GM21825 (cell line): ENCODE data around the gene NEDD4L.

ENCODE experiments used
- ATAC-seq: cut with Tn5 transposase; IDR thresholded peaks from one replicate; pipeline ENCODE4 v1.9.1; 2021; ENCODE audit warnings: mild to moderate bottlenecking, moderate library complexity; ENCODE audit not compliant: unreplicated experiment

NEDD4L gene

GRCh38 chr18:58177896-58178470 lies 134.0 kb downstream of the NEDD4L start:
- ATAC-seq, result no peak

GRCh38 chr18:58178511-58178910 lies 134.5 kb downstream of the NEDD4L start:
- ATAC-seq, result no peak

- ATAC-seq, result no peak
These were observed 136.1 kb downstream of the NEDD4L start for GRCh38 chr18:58180172-58180571.

DNA sequence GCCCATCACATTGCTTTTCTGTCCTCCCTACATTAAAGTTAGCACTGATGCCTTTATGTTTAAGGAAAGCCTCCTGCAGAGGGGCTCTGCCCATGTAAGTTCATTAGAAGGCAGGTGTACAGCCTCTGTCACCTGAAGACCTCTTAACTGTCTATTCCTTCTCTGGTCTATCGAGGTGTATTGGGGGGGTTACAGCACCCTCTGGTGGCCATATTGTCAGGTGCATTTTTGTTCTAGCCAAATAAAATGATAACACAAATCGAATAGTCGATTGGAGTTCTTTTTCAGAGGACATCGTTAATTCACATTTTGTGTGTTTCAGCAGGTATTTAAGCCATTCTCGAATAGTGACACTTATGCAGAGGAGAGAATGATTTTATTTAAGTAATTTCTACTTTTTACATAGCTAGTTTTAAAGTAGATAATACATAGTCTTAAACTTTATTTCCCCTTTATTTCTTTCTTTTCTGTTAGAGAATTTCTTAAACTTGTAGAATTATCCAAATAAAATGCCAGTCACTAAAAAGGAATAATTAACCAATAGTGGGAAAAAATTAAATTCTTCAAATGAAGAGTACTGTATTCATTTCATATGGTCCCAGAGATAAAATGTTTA lies 136.8 kb downstream of the NEDD4L start:
- ATAC-seq, result no peak

DNA sequence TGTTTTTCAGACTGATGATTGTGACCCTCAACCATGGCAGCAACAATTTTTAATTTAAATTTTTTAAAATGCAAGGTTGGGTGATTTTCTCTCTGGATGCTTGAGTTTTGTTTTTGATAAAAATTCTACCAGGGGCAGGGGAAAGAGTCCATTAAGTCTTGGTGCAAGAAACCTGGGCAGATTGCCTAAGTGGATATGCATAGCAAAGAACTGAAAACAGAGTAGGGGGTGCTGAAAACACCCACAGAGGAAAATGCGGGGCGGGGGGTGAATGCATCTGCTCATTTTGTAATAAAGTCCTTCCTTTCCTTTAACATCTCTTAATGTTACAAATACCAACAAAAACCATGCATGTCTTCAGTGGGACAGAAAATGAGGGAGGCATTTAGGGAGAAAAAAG lies 138.0 kb downstream of the NEDD4L start:
- ATAC-seq, result no peak

DNA sequence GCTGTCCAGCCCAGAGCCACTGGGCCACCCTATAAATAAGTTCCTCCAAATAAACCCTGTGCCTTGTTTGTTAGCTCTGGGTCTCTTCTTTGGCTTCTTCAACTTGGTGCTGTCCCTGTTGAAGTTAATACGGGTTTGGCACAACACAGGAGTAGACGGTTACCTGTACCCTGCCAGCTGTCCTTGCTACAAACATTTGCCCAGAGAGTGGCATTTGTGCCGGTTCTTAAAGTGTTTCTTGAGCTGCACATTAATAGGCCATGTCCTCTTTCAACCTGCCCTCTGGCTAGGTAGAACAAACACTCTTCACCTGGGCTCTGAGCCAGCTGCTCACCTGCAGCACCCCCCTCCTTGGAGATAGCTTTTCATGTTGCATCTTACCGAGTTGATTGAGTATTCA lies 139.2 kb downstream of the NEDD4L start:
- ATAC-seq, result no peak

- no peak for ATAC-seq
These were observed 142.4 kb downstream of the NEDD4L start for GRCh38 chr18:58186258-58186948.

- ATAC-seq, result no peak
These were observed 143.6 kb downstream of the NEDD4L start for GRCh38 chr18:58187674-58188073.

- no peak for ATAC-seq
These were observed 145.0 kb downstream of the NEDD4L start for GRCh38 chr18:58188996-58189395.

DNA sequence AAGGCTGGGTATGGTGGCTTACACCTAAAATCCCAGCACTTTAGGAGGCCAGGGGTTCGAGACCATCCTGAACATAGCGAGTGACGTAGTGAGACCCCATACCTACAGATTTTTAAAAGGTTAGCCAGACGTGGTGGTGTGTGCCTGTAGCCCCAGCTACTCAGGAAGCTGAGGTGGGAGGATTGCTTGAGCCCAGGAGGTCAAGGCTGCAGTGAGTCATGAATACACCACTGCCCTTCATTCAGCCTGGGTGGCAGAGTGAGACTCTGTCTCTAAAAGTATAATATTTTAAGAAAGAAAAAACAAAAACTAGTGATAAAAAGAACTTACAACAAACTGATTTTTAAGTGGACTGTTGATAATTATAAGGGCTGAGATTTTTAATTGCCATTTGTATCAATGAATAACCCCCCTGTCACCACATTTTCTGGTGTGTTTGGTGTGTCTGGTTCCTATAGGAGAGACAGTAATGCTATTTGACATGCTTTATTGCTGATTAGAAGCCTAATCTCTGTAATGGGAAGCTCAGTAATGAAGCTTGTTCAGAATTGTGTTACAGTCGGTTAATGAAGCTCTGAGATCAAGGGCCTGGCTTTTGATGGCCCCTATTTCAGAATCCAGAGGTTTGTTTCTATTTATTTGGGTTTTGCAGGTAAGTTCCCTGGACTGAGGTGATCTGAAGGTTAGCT lies 147.0 kb downstream of the NEDD4L start:
- no peak for ATAC-seq

- no peak for ATAC-seq
These were observed 147.6 kb downstream of the NEDD4L start for GRCh38 chr18:58191626-58192025.

GRCh38 chr18:58192519-58192918 lies 148.5 kb downstream of the NEDD4L start:
- ATAC-seq, result no peak

DNA sequence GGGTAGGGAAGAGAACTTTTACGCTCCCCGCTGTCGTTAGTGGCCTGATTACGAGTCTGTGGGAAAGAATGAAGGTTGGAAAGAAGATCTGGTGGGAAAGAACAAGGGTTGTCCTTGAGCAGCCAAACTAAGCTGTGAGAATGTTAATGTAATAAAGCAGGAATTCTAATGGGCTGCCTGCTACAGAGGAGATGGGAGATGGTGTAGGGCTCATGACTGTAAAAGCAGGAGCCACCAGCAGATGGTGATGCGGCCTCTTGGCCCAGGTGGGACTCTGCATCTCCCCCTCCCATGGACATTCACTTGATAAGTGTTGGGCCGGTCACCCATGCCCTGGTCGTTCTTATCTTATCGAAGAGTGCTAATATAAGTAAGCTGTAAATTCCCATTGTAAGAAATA lies 150.0 kb downstream of the NEDD4L start:
- no peak for ATAC-seq

DNA sequence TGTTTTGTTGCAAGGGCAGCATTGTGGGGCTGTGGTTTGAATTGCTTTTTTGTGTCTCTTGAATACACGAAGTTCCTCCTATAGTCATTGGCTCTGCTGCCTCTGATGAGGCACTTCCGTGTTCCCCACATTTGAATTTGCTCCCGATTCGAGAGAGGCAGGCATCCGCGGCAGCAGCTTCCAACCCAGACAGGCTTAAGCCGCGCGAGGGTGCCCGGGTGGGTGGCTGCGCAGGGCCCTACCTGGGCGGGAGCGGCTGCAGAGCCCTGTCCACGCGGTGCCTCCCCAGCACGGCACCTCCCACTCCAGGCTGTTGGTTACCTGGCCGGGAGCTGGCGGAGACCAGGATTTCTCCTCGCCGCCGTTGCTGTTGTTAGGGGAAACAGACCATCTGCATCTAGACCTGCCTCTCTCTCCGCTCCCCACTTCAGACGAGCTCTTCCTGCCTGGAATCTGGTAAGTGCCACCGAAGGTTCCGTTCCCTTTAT lies 151.3 kb downstream of the NEDD4L start:
- ATAC-seq, result no peak

GRCh38 chr18:58196164-58196563 lies 152.1 kb downstream of the NEDD4L start:
- no peak for ATAC-seq

DNA sequence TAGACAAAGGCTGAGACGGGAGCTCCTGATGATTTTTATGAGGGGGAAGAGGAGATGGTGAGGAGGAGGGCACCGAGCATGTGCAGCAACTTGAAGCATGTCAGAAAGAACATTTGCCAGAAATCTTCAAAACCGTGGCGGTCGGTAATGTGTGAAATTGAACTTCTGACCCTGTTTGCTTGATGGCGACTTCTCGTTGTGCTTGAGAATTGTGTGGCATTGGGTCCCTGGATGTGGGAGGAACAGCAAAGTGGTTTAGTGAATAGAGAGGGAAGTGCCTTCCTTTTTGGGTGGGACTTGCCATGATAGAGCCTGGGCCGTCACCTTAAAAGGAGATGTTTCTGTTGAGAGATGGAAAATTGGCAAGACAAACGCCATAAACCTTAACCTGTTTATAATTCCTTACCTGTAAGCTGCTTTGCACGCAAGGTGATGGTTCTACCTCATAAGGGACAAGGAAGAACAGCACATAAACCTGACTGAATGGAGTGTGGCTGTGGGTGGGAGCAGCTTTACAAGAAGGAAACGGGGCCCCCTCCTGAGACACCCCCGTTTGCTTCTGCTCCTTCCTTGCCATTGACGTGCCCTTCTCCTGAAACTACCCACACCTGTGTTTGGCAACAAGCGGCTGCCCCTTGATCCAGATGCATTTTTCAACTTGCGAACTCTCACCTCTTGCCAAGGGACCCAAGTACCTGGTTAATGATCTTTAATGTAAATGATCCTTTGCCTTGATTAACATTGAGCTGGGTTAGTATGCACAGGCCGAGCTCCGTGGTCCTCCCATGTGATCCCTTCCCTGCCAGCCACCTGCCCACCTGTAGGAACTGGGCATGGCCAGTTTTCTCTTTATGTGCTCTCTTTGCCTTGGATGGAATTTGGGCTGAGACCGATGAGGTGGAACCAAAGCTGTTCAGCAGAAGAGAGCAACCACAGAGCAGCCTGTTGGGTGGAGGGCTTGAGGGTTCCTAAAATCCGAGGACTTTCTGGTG lies 153.2 kb downstream of the NEDD4L start:
- ATAC-seq, result no peak

DNA sequence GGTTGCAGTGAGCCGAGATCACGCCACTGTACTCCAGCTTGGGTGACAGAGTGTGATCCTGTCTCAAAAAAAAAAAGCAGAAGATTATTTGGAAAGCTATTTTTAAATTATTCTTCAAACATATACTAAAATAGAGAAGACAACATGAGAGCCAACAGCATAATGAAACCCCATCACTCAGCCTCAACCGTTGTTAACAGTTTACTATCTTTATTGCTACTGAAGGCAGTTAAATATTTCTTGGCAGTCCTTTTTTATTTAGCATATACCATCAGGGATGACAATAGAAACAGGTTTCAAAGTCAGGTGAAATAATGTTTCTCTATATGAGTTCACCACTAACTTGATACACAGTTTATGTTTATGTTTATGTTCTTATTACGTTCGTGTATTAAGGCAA lies 157.2 kb downstream of the NEDD4L start:
- no peak for ATAC-seq

- ATAC-seq, result no peak
These were observed 158.0 kb downstream of the NEDD4L start for GRCh38 chr18:58201733-58202730.

GRCh38 chr18:58204776-58205442 lies 160.9 kb downstream of the NEDD4L start:
- no peak for ATAC-seq
